H1 (cell line): ENCODE data around the gene TNKS2. TPM values are rescaled to one million over a fixed set of nuclear protein-coding genes. Genes with fewer than 3 reads are reported as not detected.
A peak's percentile ranks its signal among the peaks of the same experiment; 100 is the strongest.

Experiments
- ATF2 ChIP-seq: IDR thresholded peaks from 2 replicates; pipeline ENCODE4 v1.6.1; 2012; ENCODE audit warnings: low read length, inconsistent platforms
- CHD1 ChIP-seq: IDR thresholded peaks from 2 replicates; pipeline ENCODE4 v1.6.1; 2012; ENCODE audit warnings: low read depth, low read length, improper control_type of control experiment
- CTCF ChIP-seq, 3 experiments: IDR thresholded peaks; 1 replicate in 2 of 3; 2 replicates in 1 of 3; pipeline versions ENCODE4 v1.5.1 to v1.6.1; 2011; ENCODE audit warnings: low read length in 3 of 3, mild to moderate bottlenecking in 3 of 3, inconsistent platforms in 2 of 3, low read depth in 1 of 3, moderate library complexity in 1 of 3; ENCODE audit not compliant: insufficient read depth in 1 of 3; ENCODE audit errors: control extremely low read depth in 1 of 3
- E2F6 ChIP-seq: IDR thresholded peaks from 2 replicates; pipeline ENCODE4 v1.6.1; 2012; ENCODE audit warnings: inconsistent platforms
- EGR1 ChIP-seq: IDR thresholded peaks from 2 replicates; pipeline ENCODE4 v1.6.1; 2011; ENCODE audit warnings: low read depth, low read length, borderline replicate concordance
- EP300 ChIP-seq, 2 experiments: IDR thresholded peaks; 1 replicate in 1 of 2; 2 replicates in 1 of 2; pipeline ENCODE4 v1.6.1; 2011 to 2012; ENCODE audit warnings: low read depth in 2 of 2, low read length in 2 of 2, mild to moderate bottlenecking in 2 of 2, borderline replicate concordance in 1 of 2, inconsistent platforms in 1 of 2, moderate library complexity in 1 of 2
- NRF1 ChIP-seq: IDR thresholded peaks from 2 replicates; pipeline ENCODE4 v1.6.1; 2011; ENCODE audit warnings: mild to moderate bottlenecking, low read depth, low read length, improper control_type of control experiment
- PHF8 ChIP-seq: fragments of 200-600 bp; sonication (generic); conservative IDR thresholded peaks from 2 replicates; pipeline ENCODE4 v1.7.1; 2012; ENCODE audit warnings: low read depth, mild to moderate bottlenecking, inconsistent platforms, low read length, moderate library complexity
- POLR2AphosphoS5 ChIP-seq: IDR thresholded peaks from 2 replicates; pipeline ENCODE4 v1.6.1; 2011; ENCODE audit warnings: low read depth, low read length
- SIRT6 ChIP-seq: IDR thresholded peaks from one replicate; pipeline ENCODE4 v1.7.1; 2012; ENCODE audit warnings: low read length, inconsistent platforms
- SIX5 ChIP-seq: IDR thresholded peaks from 2 replicates; pipeline ENCODE4 v1.6.1; 2011; ENCODE audit warnings: mild to moderate bottlenecking, low read depth, low read length
- SP1 ChIP-seq: IDR thresholded peaks from 2 replicates; pipeline ENCODE4 v1.6.1; 2011; ENCODE audit warnings: low read depth, low read length
- SP4 ChIP-seq: IDR thresholded peaks from 2 replicates; pipeline ENCODE4 v1.6.1; 2012; ENCODE audit warnings: low read length, inconsistent platforms
- TAF1 ChIP-seq: IDR thresholded peaks from 2 replicates; pipeline ENCODE4 v1.6.1; 2011; ENCODE audit warnings: mild to moderate bottlenecking, low read depth, low read length
- TAF7 ChIP-seq: optimal IDR thresholded peaks from 2 replicates; pipeline ENCODE3; 2011; ENCODE audit warnings: low read depth, mild to moderate bottlenecking, inconsistent platforms, low read length, moderate library complexity, borderline replicate concordance
- TBP ChIP-seq: IDR thresholded peaks from 2 replicates; pipeline ENCODE4 v1.6.1; 2011; ENCODE audit warnings: low read depth, low read length, improper control_type of control experiment
- TEAD4 ChIP-seq: IDR thresholded peaks from 2 replicates; pipeline ENCODE4 v1.6.1; 2012; ENCODE audit warnings: low read depth, low read length, inconsistent platforms, mixed read lengths
- USF2 ChIP-seq: IDR thresholded peaks from 2 replicates; pipeline ENCODE4 v1.6.1; 2011; ENCODE audit warnings: low read length, improper control_type of control experiment
- polyA plus RNA-seq, 7 experiments: library from polyadenylated mRNA; depleted of rRNA in 3 of 7; stranded (reverse) in 5 of 7; unstranded in 2 of 7; fragments of >200 nt in 5 of 7; fragments of 200-250 nt in 2 of 7; gene quantifications; 1 replicate in 5 of 7; 2 replicates in 1 of 7; 4 replicates in 1 of 7; pipeline versions ENCODE4 v1.2.1 to v1.2.3, GENCODE V29; 2011 to 2013; ENCODE audit warnings: missing spikeins in 2 of 7, mixed read lengths in 2 of 7
- total RNA-seq: library from RNA; stranded (reverse); fragmentation: NEBNext Ultra II Directional; extraction: Animal tissue kit (Norgen Biotek cat#: 25700); gene quantifications from 2 replicates; pipeline ENCODE4 v1.2.1, GENCODE V29; 2021

TNKS2 gene
- total and polyA plus RNA-seq, 2 of the 8 experiments (the other 6 are each of a cell fraction or from before 2014, with no cell fraction given), result 23.3 to 73.6 TPM

GRCh38 chr10:91797874-91798648 is at the start of gene TNKS2 (continued):
- TF ChIP-seq ATF2, result no peak
- TF ChIP-seq USF2, result peak; percentile 93
- TF ChIP-seq POLR2AphosphoS5, result peak; percentile 86
- 0 out of 2 replicates have a peak, but pooled peaks have one; percentile 25 for TF ChIP-seq TEAD4
- TF ChIP-seq TAF7, result peak; percentile 81
- TF ChIP-seq NRF1, result peak; percentile 93
- TF ChIP-seq CTCF (IDR thresholded peaks at IDR 0.05; ENCODE audit: control extremely low read depth in 1 of 3, insufficient read depth in 1 of 3, low read depth in 1 of 3, low read length in 3 of 3), result no peak
- peak; percentile 91 for TF ChIP-seq TAF1
- TF ChIP-seq TBP, result peak; percentile 90
- 0 out of 2 replicates have a peak, but pooled peaks have one; percentile 43 for TF ChIP-seq SP1
- TF ChIP-seq SIRT6, result no peak
- peak; percentile 80 for TF ChIP-seq PHF8
- no peak for TF ChIP-seq SIX5
- peak; percentile 96 for TF ChIP-seq E2F6
- no peak for TF ChIP-seq EP300 (IDR thresholded peaks at IDR 0.05; ENCODE audit: borderline replicate concordance in 1 of 2, low read depth in 2 of 2, low read length in 2 of 2)
- TF ChIP-seq CHD1, result no peak; the same call in 1 of the 2 replicates
- TF ChIP-seq SP4, result no peak
- peak; percentile 83 for TF ChIP-seq EGR1
